ENCODE measurements around the gene TFF2.

Gene TFF2

DNA sequence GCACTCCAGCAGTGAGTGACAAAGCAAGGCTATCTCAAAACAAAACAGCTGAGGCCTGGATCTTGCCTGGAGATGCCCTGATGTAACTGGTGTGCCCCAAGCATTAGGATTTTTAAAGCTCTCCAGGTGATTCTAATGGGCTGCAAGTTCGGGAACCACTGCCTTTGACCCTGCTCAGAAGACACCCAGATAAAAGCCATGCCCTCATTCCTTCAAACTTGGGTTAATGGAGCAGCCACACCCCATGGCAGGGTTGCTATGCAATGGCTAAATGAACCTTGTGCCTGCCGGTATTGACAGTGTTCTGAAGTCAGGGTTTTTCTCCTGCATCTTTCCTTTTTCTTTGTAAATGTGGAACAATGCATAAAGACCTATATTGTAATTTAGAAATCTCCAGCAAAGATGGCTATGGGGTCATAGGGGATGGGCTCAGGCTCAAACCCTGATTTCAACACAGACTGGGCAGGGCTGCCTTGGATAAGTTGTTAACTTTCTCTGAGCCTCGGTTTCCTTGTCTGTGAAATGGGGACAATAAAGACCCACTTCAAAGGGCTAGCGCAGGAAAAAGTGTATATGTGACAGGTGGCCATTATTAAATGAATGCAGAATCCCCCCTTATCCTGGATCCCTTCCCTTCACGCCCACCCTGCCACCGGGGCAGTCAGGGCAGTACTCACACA, 36.0 kb downstream of the TFF2 start:
- Histone ChIP-seq H3K4me3 (ENCODE audit: low read length in 2 of 2) (peak overlapping the region; percentile 62 to 72), H3K27ac (ENCODE audit: low read depth in 2 of 2, low read length in 2 of 2) (peak overlapping the region; percentile 94), H3K9me3 (ENCODE audit: control insufficient read depth in 2 of 2, low read length in 2 of 2) (no peaks in the 10 kb centered on the region), H3K36me3 (ENCODE audit: control insufficient read depth in 2 of 2, insufficient read depth in 2 of 2, low read length in 2 of 2) (peaks cover 0 to 2% of the 10 kb centered on the region in 2 donors), H3K27me3 (ENCODE audit: control insufficient read depth in 2 of 2, insufficient read depth in 2 of 2, low read length in 2 of 2) (no peaks in the 10 kb centered on the region), H3K9ac (ENCODE audit: low read depth in 1 of 2, low read length in 2 of 2) (peak overlapping the region; percentile 43 to 67), H3K4me1 (ENCODE audit: control insufficient read depth in 2 of 2, insufficient read depth in 2 of 2, low read length in 2 of 2) (peaks cover 55 to 78% of the 10 kb centered on the region in 2 donors)

DNA sequence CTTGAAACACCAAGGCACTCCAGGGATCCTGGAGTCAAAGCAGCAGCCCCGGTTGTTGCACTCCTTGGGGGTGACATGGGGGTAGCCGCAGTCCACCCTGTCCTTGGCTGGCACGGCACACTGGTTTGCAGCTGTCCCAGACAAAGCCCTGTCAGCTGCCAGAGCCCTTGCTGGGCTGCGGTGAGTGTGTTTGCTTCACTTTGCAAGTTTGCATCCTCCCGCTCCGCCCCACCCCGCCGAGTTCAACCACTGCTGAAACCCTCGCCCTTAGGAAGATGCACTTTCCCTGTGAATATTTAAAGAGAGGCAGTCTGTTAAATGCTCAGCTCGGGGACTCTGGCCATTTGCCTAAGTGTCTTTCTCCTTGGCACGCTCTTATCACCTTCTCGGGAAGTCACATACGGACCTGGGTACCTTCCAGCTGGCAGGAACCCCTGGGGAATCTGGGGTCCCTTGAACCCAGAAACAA, 37.3 kb downstream of the TFF2 start:
- H3K4me1 ChIP-seq (ENCODE audit: control insufficient read depth in 2 of 2, insufficient read depth in 2 of 2, low read length in 2 of 2) = peaks cover 57 to 79% of the 10 kb centered on the region in 2 donors
- peak overlapping the region; percentile 44 to 67 for H3K9ac ChIP-seq (ENCODE audit: low read depth in 1 of 2, low read length in 2 of 2)
- H3K36me3 ChIP-seq (ENCODE audit: control insufficient read depth in 2 of 2, insufficient read depth in 2 of 2, low read length in 2 of 2) = peaks cover 0 to 2% of the 10 kb centered on the region in 2 donors
- peak overlapping the region; percentile 62 to 72 for H3K4me3 ChIP-seq (ENCODE audit: low read length in 2 of 2)
- H3K27ac ChIP-seq (ENCODE audit: low read depth in 2 of 2, low read length in 2 of 2) = peak overlapping the region; percentile 94
- H3K27me3 ChIP-seq (ENCODE audit: control insufficient read depth in 2 of 2, insufficient read depth in 2 of 2, low read length in 2 of 2) = no peaks in the 10 kb centered on the region
- H3K9me3 ChIP-seq (ENCODE audit: control insufficient read depth in 2 of 2, low read length in 2 of 2) = no peaks in the 10 kb centered on the region

DNA sequence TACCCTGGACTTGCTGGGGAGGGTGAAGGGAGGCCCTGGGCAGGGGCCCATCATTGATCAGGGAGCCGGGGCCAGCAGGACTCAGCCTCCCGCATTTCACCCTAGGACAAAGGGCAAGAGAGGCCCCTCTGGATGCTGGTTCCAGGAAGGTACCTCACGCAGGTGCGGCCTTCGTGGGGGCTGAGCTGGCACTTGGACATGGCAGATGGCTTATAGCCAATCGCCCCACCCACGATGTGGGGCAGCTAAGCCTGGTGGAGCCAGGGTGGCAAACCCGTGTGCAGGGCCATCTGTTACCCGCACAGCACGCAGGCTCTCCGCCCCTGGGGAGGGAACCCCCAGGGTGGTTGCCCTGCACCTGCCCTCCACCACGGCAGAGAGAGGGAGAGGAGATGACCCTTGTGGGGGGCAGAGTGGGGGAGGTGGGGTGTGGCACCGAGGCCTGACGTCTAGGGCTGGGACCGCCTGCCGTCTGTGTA, 38.1 kb downstream of the TFF2 start:
- Histone ChIP-seq H3K9ac (ENCODE audit: low read depth in 1 of 2, low read length in 2 of 2) (peak overlapping the region in 1 of 2 donors; percentile 67), H3K4me1 (ENCODE audit: control insufficient read depth in 2 of 2, insufficient read depth in 2 of 2, low read length in 2 of 2) (peaks cover 53 to 75% of the 10 kb centered on the region in 2 donors), H3K4me3 (ENCODE audit: low read length in 2 of 2) (peak overlapping the region; percentile 62 to 72), H3K27ac (ENCODE audit: low read depth in 2 of 2, low read length in 2 of 2) (peak overlapping the region; percentile 94), H3K9me3 (ENCODE audit: control insufficient read depth in 2 of 2, low read length in 2 of 2) (no peaks in the 10 kb centered on the region), H3K36me3 (ENCODE audit: control insufficient read depth in 2 of 2, insufficient read depth in 2 of 2, low read length in 2 of 2) (peaks cover 0 to 2% of the 10 kb centered on the region in 2 donors), H3K27me3 (ENCODE audit: control insufficient read depth in 2 of 2, insufficient read depth in 2 of 2, low read length in 2 of 2) (no peaks in the 10 kb centered on the region)

DNA sequence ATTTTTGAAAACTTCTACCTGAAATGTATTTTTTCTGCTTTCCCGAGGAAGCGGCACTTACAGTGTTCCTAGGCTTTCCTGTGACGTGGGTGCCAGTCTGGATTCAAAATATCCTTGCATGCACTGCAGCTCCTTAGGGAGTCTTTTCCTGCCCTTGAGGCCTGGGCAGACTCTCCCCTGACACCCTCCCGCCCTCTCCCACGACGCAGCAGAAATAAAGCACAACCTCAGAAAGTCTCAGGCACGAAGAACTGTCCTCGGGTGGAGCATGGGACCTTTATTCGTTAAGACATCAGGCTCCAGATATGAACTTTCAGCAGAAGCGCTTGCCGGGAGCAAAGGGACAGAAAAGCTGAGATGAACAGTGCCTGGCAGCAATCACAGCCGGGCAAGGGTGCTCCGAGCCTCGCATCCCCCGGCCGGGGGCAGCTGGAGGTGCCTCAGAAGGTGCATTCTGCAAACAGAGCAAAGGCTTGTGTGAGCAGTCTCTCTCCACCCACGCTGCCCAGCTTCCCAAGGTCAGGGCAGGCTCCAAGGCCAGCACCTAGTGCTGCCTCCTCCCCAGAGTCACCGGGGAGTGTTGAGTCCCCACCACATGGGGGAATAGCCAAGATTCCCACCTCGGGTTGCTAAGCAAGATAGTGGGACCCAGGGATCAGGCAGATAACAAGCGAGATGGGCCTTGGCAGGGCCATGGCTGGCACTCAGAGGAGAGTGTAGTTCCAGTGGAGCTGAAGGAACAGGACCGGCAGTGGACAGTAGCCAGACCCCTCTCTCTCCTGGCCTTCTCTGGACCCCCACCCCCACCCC, 38.8 kb downstream of the TFF2 start:
- Histone ChIP-seq H3K36me3 (ENCODE audit: control insufficient read depth in 2 of 2, insufficient read depth in 2 of 2, low read length in 2 of 2) (peaks cover 0 to 2% of the 10 kb centered on the region in 2 donors), H3K9ac (ENCODE audit: low read depth in 1 of 2, low read length in 2 of 2) (peak overlapping the region in 1 of 2 donors; percentile 67), H3K9me3 (ENCODE audit: control insufficient read depth in 2 of 2, low read length in 2 of 2) (no peaks in the 10 kb centered on the region), H3K4me1 (ENCODE audit: control insufficient read depth in 2 of 2, insufficient read depth in 2 of 2, low read length in 2 of 2) (peaks cover 50 to 69% of the 10 kb centered on the region in 2 donors), H3K27me3 (ENCODE audit: control insufficient read depth in 2 of 2, insufficient read depth in 2 of 2, low read length in 2 of 2) (no peaks in the 10 kb centered on the region), H3K27ac (ENCODE audit: low read depth in 2 of 2, low read length in 2 of 2) (peak overlapping the region; percentile 94), H3K4me3 (ENCODE audit: low read length in 2 of 2) (peak overlapping the region; percentile 42 to 62)

DNA sequence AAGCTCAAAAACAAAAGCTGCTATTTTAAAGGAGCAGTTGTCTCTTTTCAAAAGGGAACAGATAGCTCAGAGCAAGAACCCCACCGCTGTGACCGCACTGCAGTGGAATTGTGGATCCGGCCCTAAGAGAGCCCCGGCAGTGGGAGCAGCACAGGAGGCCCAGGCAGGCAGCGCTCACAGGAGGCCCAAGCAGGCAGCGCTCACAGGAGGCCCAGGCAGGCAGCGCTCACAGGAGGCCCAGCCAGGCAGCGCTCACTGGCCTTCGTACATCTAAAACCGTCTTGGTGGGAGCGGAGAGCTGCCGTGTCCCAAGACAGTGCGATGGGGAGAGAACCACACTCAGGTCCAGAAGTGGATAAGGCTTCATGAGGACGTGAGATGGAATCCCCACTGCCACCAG, 39.6 kb downstream of the TFF2 start:
- peak overlapping the region; percentile 19 to 32 for H3K27ac ChIP-seq (ENCODE audit: low read depth in 2 of 2, low read length in 2 of 2)
- no peak overlapping the region for H3K9ac ChIP-seq (ENCODE audit: low read depth in 1 of 2, low read length in 2 of 2)

DNA sequence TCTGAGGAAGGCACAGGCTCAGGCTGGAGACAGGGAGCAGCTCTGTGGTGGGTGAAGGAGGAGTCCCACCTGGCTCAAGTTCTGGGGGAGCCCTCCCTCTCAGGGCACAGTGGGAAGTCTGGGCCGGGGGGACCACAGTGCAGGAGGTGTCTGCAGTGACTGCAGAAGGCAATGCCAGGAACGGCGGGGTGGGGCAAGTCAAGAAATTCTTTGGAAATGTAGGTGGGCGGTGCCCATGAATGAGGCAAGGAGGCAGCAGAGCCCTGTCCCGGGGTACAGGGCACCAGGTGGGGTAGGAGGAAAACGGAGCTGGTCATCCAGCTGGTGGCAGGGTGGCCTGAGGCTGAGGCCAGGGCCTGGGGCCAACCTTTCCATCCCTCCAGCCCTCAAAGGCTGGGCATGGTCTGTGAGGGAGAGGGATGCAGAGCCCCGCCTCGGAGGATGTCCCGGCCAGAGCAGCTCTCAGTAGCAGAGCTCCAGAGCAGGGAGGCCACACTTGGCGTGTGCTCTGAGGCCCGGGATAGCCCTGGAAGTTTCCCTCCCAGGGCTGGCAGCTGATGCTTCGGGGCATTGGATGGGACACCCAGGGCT, 40.3 kb downstream of the TFF2 start:
- Histone ChIP-seq H3K36me3 (ENCODE audit: control insufficient read depth in 2 of 2, insufficient read depth in 2 of 2, low read length in 2 of 2) (peaks cover 0 to 2% of the 10 kb centered on the region in 2 donors), H3K27ac (ENCODE audit: low read depth in 2 of 2, low read length in 2 of 2) (peak overlapping the region; percentile 32 to 38), H3K9me3 (ENCODE audit: control insufficient read depth in 2 of 2, low read length in 2 of 2) (no peaks in the 10 kb centered on the region), H3K4me1 (ENCODE audit: control insufficient read depth in 2 of 2, insufficient read depth in 2 of 2, low read length in 2 of 2) (peaks cover 38 to 58% of the 10 kb centered on the region in 2 donors), H3K27me3 (ENCODE audit: control insufficient read depth in 2 of 2, insufficient read depth in 2 of 2, low read length in 2 of 2) (no peaks in the 10 kb centered on the region), H3K9ac (ENCODE audit: low read depth in 1 of 2, low read length in 2 of 2) (peak overlapping the region in 1 of 2 donors; percentile 52), H3K4me3 (ENCODE audit: low read length in 2 of 2) (no peak overlapping the region)

More for the DNA sequence above, 39.6 kb downstream of the TFF2 start:
- no peaks in the 10 kb centered on the region for H3K9me3 ChIP-seq (ENCODE audit: control insufficient read depth in 2 of 2, low read length in 2 of 2)
- peaks cover 43 to 62% of the 10 kb centered on the region in 2 donors for H3K4me1 ChIP-seq (ENCODE audit: control insufficient read depth in 2 of 2, insufficient read depth in 2 of 2, low read length in 2 of 2)
- H3K27me3 ChIP-seq (ENCODE audit: control insufficient read depth in 2 of 2, insufficient read depth in 2 of 2, low read length in 2 of 2) = no peaks in the 10 kb centered on the region
- H3K36me3 ChIP-seq (ENCODE audit: control insufficient read depth in 2 of 2, insufficient read depth in 2 of 2, low read length in 2 of 2) = peaks cover 0 to 2% of the 10 kb centered on the region in 2 donors
- no peak overlapping the region for H3K4me3 ChIP-seq (ENCODE audit: low read length in 2 of 2)

DNA sequence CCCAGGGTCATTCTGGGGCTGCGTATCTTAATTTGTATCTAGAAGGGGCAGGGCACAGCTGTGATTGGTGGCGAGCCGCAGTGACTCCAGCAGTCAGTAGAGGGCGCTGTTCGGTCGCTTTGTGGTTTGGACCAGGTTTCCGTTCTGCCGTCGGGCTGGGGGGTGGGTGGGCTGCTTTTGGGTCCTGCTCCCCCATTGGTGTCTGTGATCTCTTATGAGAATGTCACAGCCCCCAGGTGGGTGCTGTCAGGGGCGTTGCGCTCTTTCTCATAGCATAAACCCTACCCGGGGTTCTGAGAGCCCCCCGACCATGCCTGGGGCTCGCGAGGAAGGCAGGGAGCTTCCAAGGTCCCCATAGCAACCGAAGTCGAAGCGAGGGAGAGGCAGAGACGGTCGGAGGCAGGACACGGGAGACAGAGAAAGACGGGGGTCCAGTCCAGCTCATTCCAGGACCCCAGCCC, 41.0 kb downstream of the TFF2 start:
- Histone ChIP-seq H3K9ac (ENCODE audit: low read depth in 1 of 2, low read length in 2 of 2) (peak overlapping the region; percentile 1 to 52), H3K9me3 (ENCODE audit: control insufficient read depth in 2 of 2, low read length in 2 of 2) (no peaks in the 10 kb centered on the region), H3K27me3 (ENCODE audit: control insufficient read depth in 2 of 2, insufficient read depth in 2 of 2, low read length in 2 of 2) (no peaks in the 10 kb centered on the region), H3K4me3 (ENCODE audit: low read length in 2 of 2) (no peak overlapping the region), H3K36me3 (ENCODE audit: control insufficient read depth in 2 of 2, insufficient read depth in 2 of 2, low read length in 2 of 2) (peaks cover 0 to 2% of the 10 kb centered on the region in 2 donors), H3K4me1 (ENCODE audit: control insufficient read depth in 2 of 2, insufficient read depth in 2 of 2, low read length in 2 of 2) (peaks cover 31 to 50% of the 10 kb centered on the region in 2 donors), H3K27ac (ENCODE audit: low read depth in 2 of 2, low read length in 2 of 2) (peak overlapping the region; percentile 16 to 38)

DNA sequence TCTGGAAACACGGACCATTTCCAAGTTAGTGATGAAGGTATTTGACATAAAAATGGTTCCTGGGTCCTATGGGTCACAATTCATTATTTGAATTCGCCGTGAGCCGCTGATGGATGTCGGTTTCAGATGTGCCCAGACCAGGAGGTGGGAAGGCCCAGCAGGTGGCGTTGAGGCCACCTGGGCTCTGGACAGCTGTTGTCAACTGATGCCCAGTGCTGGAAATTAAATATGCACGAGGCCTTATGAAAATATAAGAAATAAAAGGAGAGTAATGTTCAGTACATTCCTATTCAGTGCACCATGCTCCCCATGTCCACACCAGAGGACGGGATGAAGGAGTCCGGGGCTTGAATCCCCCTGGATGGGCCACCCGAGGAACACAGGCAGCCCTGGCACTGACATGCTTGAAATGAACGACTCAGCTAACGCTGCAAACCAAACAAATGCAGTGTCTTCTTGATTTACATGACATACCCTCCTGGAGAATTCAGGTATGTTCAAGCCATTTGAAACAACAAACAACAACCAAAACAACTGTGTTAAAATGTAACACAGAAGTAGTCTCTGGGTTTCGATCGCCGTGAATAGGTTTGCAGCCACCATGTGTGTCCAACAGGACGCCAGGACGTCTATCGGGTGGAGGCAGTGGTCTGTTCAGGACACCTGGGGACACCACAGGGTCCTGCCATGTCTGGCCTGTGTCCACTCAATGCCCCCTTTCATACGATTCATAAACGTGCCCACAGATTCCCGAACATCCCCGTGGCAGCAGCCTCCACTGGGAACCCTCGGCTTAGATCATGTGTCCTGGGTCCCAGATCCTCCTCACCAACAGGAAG, 41.7 kb downstream of the TFF2 start:
- Histone ChIP-seq H3K36me3 (ENCODE audit: control insufficient read depth in 2 of 2, insufficient read depth in 2 of 2, low read length in 2 of 2) (peaks cover 0 to 2% of the 10 kb centered on the region in 2 donors), H3K27me3 (ENCODE audit: control insufficient read depth in 2 of 2, insufficient read depth in 2 of 2, low read length in 2 of 2) (no peaks in the 10 kb centered on the region), H3K27ac (ENCODE audit: low read depth in 2 of 2, low read length in 2 of 2) (no peak overlapping the region), H3K4me1 (ENCODE audit: control insufficient read depth in 2 of 2, insufficient read depth in 2 of 2, low read length in 2 of 2) (peaks cover 27 to 50% of the 10 kb centered on the region in 2 donors), H3K4me3 (ENCODE audit: low read length in 2 of 2) (no peak overlapping the region), H3K9me3 (ENCODE audit: control insufficient read depth in 2 of 2, low read length in 2 of 2) (no peaks in the 10 kb centered on the region), H3K9ac (ENCODE audit: low read depth in 1 of 2, low read length in 2 of 2) (peak overlapping the region; percentile 1 to 52)

DNA sequence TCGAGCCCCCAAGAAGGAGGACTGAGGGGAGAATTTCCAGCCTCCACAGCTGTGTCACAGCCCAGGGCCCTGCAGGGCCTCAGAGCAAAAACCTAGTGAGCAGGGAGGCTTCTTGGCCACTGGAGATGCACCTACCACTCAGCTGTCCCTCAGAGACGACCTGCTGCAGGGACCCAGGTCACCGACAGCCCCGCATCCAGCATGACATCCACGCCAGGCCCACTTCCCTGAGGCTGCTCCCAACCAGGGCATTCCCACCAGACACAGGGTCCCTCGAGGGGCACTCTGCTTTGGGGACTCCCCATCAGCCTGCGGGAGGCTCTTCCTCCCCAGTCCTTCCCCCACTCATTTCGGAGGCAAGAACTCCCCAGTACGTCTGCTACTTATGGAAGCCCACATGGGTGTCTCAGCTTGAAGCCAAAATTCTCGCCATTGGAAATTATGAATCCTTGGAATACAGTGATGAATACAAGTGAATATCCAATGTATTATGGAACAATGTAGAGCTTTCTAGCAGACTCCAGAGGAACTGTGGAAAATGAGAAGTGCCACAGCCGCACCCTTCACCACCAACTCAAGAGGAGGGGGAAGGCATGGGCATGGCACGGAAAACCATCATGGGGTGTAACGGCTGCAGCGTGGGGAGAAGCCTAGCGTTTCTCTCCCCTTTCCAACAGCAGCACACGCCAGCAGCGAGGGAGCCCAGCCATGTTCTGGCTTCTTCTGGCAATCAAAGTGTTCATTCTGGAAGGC, 42.5 kb downstream of the TFF2 start:
- Histone ChIP-seq H3K9me3 (ENCODE audit: control insufficient read depth in 2 of 2, low read length in 2 of 2) (no peaks in the 10 kb centered on the region), H3K27me3 (ENCODE audit: control insufficient read depth in 2 of 2, insufficient read depth in 2 of 2, low read length in 2 of 2) (no peaks in the 10 kb centered on the region), H3K9ac (ENCODE audit: low read depth in 1 of 2, low read length in 2 of 2) (no peak overlapping the region), H3K4me1 (ENCODE audit: control insufficient read depth in 2 of 2, insufficient read depth in 2 of 2, low read length in 2 of 2) (peaks cover 20 to 42% of the 10 kb centered on the region in 2 donors), H3K36me3 (ENCODE audit: control insufficient read depth in 2 of 2, insufficient read depth in 2 of 2, low read length in 2 of 2) (peaks cover 0 to 2% of the 10 kb centered on the region in 2 donors), H3K4me3 (ENCODE audit: low read length in 2 of 2) (no peak overlapping the region), H3K27ac (ENCODE audit: low read depth in 2 of 2, low read length in 2 of 2) (no peak overlapping the region)

All from mucosa of rectum (tissue), 2 donors.